ENCODE measurements around the gene HOTAIR. TPM values are rescaled to one million over a fixed set of nuclear protein-coding genes. Genes with fewer than 3 reads are reported as not detected.

Gene HOTAIR
- total RNA-seq, 1 donor from 2014 or later: 0.79 TPM

DNA sequence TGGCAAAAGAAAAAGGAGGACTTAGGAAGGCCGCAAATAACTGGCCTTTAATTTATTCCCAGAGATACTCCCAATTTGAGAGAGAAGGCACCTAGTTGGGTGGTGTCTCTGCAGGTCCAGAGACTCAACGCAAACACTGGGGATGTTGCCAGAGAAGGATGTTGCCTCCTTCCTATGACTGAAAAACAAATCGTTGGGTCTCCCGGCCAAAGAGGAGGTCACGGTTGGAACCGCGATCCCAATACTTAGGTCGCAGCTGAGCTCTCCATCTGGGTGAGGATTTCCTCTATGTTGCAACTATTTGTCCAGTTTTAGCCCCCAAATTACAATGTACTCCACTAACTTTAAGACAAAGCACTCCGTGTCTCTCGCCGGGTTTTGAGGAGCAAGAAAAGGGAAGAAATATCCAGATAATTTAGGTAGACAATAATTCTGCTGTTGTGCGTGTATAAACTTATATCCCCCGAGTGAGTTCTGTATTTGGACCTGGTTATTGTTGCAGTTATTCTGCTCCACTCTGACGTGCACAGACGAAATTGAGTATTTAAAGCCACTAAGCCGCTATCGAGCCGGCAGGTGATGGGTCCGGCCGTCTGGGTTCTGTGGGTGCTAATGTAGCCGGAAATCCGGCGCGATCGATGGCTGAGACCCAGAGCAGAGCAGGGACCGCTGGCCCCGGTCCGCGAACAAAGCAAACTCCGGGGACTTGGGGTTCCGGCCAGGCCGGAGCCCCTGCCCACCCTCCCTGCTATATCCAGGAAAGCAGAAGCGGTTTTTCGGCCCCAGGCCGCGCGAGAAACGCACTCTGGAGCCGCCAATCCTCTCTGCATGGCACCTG, 14.3 kb downstream of the HOTAIR start:
- DNase-seq: no peak

DNA sequence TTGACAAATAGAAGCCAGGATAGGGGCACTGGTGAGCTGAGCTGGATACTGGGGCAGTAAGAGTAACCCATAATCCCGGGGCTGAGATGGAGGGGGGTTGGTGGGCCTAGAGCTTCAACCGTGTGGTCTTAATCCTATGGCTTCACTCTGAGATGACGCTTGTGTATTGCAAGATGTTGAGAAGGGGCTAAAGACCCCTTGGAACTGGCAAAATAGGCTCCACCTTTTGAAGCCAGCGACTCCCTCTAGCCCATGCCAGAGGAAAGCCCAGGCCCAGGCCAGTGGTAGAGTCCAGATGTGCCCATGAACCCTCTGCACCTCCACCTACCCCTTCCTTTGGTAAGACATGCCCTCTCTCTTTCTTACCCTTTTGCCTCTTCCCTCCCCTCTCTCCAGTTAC, 15.4 kb downstream of the HOTAIR start:
- DNase-seq: no peak

DNA sequence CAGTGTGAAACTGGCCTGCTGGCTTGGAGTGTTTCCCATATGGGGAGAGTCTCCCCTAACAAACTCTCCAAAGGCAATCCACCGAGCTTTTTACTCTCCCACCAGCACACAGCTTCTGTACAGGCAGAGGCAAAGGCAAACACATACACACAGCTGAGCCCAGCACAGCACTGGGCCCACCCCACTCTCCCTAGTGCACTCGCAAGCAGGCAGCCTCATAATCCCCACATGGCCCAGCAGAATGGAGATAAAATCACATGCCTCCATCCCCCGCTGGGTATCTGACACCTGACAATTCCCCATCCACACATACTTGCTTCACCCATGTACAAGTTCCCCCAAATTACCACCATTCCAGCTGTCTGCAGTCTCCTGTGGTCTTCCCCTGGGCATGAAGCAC, 16.6 kb downstream of the HOTAIR start:
- DNase-seq: no peak

DNA sequence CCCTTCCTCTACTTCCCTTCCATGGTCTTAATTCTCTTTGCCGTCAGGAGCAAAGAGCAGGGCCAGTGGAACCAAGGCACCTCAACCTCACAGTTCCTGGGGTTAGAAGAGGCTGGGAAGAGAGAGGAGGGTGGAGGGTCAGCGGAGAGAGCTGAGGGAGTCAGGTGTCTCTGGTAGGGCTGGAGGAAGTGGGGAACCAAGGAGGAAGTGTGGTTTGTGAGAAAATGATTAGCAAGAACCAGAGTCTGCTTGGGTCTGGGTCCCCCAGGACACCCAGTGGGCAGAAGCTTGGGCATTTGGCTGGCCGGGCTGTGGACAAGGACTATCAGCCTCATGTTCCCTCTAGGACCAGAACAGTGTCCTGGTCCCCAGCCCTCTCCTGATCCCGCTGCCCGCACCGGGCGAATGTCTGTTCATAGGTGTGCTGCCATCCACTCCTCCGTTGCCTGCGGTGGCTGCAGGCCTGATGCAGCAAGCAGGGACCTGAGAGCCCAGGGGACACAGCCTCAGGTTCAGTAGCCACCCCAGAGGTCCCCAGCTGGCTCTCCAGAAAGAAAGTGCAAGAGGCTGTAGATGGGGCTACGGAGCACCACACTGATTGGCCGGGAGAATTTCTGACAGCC, 17.7 kb downstream of the HOTAIR start:
- DNase-seq: no peak

DNA sequence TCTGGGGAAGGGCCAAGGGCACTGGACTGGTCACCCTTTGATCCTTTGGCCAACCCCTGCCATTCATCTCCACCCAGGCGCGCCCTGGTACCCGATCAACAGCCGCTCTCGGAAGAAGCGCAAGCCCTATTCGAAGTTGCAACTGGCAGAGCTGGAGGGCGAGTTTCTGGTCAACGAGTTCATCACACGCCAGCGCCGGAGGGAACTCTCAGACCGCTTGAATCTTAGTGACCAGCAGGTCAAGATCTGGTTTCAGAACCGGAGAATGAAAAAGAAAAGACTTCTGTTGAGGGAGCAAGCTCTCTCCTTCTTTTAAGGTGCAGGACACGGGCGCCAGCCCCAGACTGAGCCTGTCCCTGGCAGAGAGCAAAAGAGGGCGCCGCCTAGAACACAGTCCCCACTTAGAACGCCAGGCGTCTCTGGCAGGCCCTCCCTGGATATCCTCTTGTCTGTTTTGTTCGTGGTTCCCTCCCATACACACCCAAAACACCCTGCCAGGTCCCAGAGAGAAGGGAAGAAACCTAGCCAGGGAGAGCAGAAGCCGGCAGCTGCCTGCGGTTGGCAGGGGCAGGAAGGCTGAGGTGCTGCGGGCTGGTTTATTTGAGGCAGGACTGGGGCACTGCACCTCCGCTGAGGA, 18.4 kb downstream of the HOTAIR start:
- no peak for DNase-seq

DNA sequence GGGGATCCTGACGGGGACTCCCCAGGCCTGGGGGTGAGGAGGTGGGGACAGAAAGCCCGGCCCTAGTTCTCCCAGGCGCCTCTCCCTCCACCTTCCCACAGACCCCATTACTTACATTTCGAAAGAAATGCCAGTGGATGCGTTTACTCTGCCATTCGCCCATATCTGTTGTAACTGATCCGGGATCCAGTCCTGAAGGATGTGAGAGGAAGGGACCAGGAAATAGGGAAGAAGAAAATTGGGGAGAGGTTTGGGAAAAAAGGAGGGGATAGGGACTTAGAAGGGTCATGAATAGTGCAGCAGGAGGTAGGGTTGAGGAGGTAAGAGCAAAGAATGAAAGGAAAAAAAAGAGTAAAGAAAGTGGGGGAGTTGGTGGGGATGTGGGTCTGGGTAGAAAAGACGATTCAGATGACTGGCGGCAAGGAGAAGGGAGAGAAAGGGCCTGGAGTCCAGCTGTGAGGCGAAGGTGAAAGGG, 18.9 kb downstream of the HOTAIR start:
- DNase-seq: no peak

DNA sequence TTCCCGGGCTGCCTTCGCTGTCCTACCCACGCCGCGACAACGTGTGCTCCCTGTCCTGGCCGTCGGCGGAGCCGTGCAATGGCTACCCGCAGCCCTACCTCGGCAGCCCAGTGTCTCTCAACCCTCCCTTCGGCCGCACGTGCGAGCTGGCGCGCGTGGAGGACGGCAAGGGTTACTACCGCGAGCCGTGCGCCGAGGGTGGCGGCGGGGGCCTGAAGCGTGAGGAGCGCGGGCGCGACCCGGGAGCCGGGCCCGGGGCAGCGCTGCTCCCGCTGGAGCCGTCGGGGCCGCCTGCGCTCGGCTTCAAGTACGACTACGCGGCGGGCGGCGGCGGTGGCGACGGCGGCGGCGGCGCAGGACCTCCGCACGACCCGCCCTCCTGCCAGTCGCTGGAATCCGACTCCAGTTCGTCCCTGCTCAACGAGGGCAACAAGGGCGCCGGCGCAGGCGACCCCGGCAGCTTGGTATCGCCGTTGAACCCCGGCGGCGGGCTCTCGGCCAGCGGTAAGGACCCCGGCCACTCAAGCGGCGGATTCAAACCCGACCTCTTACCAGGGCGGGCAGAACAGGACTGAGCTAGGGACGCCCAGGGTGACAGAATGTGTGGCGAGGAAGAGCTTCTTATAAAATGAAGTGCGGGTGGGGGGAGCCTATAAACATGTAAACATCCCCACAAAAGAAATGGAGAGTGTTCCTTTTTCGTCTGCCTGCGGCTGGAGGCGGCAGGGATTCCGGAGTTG, 19.5 kb downstream of the HOTAIR start:
- DNase-seq: no peak

DNA sequence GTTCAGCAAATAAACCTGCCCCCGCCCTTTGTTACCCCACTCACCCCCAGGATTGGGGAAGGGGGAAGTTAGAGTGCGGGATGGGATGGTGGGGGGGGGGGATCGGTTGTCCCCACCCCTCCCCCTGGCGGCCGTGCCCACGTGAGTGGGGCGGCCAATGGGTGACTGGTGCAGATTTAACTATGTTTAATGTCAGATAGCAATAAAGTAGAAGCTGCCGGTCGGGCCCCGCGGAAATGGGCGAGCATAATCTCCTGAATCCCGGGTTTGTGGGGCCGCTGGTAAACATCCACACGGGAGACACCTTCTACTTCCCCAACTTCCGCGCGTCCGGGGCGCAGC, 20.1 kb downstream of the HOTAIR start, which contains the start of gene HOXC12:
HOXC12 (plus strand) TSS at position 210 of the 342 bp plus-strand sequence; CDS start at position 237, 27 bp downstream.
- no peak for DNase-seq

DNA sequence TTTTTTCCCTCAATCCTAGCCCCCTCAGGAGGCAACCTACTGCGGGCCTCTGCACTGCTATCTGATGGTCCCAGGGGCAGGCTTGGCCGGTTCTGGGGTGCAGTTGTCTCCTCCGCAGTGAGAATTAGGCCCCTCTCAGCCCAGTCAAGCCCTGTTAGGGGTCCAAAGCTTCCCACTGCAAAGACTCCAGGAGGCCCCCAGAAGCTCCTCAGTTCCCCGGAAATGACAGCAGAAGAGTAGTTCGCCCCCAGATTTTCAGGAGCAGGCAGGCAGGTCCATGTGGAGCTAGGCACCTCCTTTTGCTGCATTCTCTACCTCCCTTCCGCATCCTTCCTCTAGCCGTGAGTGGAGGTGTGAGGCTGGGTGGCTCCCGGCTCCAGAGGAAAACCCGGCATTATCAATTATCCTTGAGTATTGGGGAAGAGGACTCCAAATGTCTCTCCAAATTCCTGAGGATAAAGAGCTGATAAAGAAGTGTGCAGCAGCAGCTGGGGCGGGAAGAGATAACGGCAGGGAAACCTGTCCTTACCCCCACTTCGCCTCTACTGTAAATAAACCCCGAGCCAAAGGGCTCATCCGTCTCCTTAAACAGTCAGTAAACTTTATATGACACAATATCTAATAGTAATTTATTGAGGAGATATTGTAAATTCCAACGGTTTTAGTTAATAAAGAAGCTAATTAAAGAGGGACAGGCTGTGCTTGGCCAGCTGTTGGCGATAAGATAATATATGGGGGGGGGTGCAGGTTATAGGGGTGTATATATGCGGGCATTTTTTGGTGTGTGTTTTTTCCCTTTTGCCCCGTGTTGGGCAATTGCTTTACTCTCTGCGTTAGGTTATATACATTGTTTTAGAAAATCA, 20.7 kb downstream of the HOTAIR start:
- no peak for DNase-seq

DNA sequence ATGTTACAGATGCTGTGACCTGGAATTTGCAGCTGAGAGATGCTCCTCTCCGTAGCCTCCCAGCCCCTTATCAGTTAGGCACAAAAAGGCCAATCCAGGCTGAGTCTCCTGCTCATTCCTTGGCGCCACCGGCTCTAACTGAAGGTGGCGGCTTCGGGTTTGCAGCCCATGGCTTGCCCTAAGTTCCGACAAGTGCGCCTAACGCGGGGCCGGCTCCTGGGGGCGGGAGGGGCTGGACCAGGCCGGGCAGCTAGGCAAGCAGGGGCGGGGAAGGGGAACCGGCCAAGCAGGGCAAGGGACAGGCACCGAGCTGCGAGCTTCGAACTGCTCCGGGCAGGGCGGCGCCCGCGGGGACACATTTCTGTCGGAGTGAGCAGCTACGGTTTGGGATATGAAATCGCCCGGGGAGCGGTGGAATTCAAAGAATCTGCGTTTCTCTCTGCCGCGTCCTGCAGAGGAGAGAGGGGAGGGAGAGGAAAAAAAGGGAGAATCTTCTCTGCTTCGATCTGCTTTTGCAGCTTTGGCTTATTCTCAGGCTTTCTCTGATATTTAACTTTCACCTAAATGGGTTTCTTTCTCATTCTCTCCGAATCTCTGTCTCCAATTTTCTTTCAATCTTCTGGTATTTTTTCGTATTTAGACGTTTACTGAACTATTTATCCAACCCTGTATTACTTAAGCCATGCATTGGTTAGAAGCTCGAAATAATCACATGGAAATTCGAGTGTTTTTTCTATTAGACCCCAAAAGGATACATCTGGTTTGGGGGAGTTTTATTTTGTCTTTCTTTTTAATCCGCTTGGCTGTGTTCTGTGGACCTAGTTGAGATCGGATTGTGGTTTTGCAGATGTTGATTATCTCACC, 21.7 kb downstream of the HOTAIR start:
- no peak for DNase-seq

DNA sequence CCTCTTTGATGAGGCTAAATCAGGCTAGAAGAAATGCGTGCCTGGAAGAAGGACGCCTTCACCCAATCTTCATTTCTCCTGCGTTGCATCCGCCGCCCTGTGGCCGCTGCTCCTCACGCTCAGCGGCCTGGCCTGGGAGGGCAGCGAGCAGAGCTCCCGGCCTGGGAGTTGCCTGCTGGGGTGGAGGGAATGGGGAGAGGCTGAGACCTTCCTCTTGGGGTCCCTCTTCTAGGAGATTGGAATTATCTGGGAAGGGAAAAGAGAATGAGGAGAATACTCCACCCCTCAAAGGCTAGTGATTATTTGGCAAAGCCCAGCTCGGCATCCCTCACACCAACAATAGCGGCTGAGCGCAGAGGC, 22.4 kb downstream of the HOTAIR start:
- no peak for DNase-seq

DNA sequence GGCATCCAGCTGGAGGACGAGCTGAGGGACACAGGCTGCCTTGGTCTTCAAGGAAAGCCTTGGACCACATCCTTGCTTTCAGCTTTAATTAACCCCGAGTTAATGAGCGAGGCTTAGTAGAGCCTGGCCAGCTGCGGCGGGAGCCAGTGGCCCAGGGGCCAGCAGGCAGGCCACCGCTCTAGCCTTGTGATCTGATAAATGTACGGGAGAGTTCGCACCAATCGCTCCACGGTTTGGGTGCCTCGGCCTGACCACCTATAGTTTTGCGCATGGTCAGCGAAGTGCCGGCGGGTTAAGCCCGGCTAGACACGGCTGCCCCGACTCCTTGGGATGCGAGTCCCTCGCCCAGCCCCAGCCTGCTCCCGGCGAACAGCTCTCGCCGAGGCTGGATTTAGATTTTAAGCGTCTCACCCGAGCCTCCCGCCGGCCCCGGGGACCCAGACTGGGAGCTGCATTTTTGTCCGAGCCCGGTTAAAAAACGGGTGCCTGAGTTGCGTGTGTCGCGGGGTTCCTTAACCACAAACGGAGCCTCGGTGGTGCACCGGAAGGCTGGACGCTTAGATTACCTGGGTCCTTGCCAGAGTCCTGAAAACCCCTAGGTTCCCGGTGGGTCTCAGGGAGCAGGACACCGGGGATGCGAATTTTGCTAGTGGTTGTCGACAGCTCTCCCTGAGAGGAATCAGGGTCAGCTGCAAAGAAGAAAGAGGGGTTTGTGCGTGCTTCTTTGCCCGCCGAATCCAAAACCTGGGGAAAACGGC, 23.0 kb downstream of the HOTAIR start:
- DNase-seq: no peak

DNA sequence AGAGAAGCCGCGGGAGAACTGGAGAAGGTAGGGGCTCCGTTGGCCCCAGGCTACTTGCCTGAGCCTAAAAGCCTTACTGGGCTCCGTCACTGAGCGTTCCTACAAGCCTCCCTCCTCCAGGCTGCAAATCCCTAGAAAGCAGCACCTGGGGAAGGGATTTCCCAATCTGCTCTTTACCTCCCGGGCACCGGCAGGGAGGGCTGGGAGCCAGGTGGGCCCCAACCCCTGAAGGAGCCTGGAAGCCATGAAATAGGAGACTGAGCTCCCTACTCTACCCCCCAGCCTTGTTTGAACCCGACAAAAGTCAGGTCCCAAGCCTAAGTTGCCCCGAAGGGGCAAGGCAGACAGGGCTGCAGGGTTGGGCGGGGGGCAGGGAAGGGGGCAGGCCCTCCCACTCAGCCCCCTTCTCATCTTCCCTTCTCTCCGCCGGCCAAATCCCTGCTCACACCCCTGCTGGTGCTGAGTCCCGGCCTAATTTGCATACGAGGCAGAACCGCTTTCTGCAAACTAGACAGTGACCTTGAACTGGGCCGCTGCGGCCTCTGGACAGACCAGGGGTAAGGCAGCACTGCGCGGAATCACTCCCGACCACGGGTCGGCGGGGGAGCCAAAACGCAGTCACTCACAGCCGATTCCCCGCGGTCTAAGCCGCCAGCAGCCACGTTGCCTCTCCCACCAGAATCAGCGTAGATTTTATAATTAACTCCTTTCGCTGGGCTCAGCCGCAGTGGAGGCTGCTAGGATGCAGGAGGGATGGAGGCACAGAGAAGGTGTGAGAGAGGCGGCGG, 23.8 kb downstream of the HOTAIR start:
- no peak for DNase-seq

DNA sequence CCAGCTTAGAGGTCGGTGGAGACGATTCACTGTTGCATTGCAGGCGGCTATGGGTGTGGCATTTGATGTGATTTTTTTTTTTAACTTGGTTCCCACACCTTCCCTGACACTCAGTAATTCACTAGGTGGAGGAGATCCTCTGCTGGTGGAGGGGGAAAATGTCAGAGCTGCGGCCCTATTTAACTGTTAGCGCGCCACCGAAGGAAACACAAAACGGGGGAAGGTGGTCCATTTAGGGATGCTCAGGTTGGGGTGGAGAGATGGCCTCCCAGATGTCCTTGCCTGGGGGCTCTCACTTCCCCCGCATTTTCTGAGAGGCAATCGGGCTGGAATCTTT, 24.3 kb downstream of the HOTAIR start:
- DNase-seq: no peak

DNA sequence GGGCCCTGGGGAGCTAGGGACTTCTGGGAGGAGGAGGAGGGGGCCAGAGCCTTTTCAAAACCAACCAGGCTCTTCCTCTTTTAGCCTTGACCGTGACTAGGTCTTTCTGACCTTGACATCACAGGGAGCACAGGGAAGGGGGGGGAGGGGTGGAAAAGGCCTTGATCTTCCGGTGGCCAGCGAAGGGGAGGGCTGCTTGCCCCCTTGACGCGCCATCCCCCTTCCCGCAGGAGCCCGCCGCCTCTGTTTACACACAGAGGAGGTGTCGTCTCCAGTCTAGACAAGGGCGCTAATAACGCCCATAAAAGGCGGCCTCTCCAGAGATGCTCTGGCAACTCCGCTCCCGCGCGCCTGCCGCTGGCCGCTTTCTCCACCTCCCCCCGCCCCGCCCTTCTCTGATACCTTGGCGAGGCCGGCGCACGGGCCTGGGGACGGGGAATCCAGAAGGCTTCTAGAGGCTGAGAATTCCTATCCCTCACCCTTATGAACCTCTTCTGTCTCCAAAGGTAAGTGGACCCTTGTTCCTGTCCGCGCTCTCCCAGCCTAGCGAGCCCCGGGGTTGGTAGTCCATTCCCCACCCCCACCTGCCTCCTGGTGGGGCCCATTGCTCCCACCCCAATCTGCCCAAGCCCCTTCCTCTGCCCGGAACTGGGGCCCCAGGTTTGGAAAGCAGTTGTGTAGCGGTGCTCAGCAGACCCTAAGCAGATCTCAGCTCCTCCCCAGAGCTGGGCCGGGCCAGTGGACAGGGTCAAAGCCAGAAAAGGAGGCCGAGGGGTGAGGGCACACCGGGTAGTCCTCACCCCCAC, 24.9 kb downstream of the HOTAIR start:
- DNase-seq: no peak

DNA sequence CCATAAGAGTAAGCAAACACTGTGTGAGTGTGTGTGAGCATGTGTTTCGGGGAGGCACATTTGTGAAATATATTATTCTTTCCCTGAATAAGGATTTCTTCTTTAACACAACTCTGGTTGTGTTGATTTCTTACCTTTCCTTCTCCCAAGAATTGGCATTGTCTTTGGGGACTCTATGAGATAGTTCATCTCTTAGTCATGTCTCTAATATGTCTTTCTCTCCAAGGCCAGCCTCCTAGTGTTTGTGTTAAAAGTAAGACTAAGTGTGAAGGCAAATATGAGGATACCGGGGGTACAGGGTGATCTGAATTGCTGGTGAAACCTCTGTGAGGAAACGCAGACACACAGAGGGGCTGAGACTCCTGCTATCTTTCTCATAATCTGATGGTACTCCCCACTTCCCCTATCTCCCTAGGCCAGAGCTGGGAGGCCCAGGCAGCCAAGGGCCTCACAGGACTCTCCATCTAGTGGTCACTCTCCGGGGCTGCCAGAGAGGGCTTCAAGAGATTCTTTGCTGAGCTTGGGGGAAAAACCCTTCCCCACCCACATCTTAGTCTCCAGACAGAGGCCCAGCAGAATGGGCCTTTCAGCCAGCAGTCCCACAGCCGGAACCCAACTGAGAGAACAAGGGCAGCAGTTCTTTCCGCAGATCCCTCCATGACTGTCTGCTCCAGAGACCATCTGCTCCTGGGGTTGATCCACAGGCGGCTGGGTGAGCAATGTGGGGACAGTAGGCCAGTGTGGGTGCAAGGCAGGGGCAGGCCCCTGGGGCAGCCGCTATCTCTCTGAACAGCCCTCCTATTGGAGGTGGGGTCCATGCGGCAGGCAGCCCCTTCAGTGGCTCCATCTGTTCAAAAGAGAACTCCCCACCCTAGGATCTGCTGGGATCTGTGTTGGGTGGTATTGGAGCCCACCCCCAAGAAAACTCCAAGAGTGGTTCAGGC, 25.8 kb downstream of the HOTAIR start:
- DNase-seq: no peak

DNA sequence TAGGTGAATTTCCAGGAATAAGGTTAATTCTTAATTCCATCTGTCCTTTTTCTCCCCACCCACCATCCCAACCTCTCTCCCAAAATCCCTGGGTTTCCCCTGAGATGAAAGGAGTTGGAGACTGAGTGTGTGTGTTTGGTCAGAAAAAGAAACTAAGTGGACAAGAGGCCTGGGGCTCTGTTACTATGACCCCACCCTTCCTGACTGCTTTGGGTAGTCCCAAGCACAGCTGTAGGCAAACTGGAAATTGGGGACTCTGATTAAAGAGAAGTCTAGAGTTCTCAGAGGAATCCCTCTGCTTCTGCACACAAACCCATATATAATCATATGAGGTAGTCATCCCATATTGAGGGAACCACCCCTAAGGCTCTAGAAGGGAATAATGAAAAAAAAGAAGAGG, 27.0 kb downstream of the HOTAIR start:
- no peak for DNase-seq
